GM18498 (cell line): ENCODE results near the gene SLC16A12.
"Not testable (repeated sequence)": the region's sequence is repeated elsewhere in the genome, so short reads cannot be mapped to it uniquely, and the experiment has no call there.

Experiments used
- ATAC-seq: cut with Tn5 transposase; IDR thresholded peaks from one replicate; pipeline ENCODE4 v1.9.1; 2021; ENCODE audit warnings: mild to moderate bottlenecking, moderate library complexity; ENCODE audit not compliant: unreplicated experiment

SLC16A12 gene

GRCh38 chr10:89393898-89394297 lies 141.5 kb downstream of the SLC16A12 start:
- no peak for ATAC-seq

GRCh38 chr10:89392974-89393373 lies 142.4 kb downstream of the SLC16A12 start:
- ATAC-seq = peak; percentile 38

- peak; percentile 86 for ATAC-seq
Measured at GRCh38 chr10:89391907-89392756, 143.3 kb downstream of the SLC16A12 start, which contains the start of gene IFIT1. IFIT1 (plus strand) TSS chr10:89392623; CDS start chr10:89392713, 90 bp downstream.

GRCh38 chr10:89391226-89391576 lies 144.2 kb downstream of the SLC16A12 start:
- not testable (repeated sequence) for ATAC-seq

GRCh38 chr10:89390476-89391225 lies 144.7 kb downstream of the SLC16A12 start:
- no peak for ATAC-seq

GRCh38 chr10:89389254-89389653 lies 146.1 kb downstream of the SLC16A12 start:
- no peak for ATAC-seq

- ATAC-seq = no peak
Measured at GRCh38 chr10:89388806-89389205, 146.6 kb downstream of the SLC16A12 start.

- no peak for ATAC-seq
Measured at GRCh38 chr10:89384474-89385340, 150.7 kb downstream of the SLC16A12 start.

- no peak for ATAC-seq
Measured at GRCh38 chr10:89382757-89383156, 152.6 kb downstream of the SLC16A12 start.
